Breast epithelium (tissue), 4 donors: ENCODE measurements around the gene PCNX2. TPM values are rescaled to one million over a fixed set of nuclear protein-coding genes. Genes with fewer than 3 reads are reported as not detected.

Experiments used
- DNase-seq, 2 donors: peaks; one replicate each; pipeline ENCODE4 v3.0.0-alpha.2; 2019; ENCODE audit warnings: low spot score in 2 of 2
- H3K27ac ChIP-seq, 2 donors: fragments of 200-600 bp; sonication (generic) in 1 of 2; one replicate each; pipeline ENCODE4 v1.5.1; 2016 to 2019; ENCODE audit warnings: mild to moderate bottlenecking in 1 of 2
- H3K27me3 ChIP-seq, 2 donors: fragments of 200-600 bp; sonication (generic) in 1 of 2; one replicate each; pipeline versions ENCODE4 v1.5.1 to v1.6.0; 2017 to 2019; ENCODE audit warnings: control low read depth in 1 of 2, mild to moderate bottlenecking in 1 of 2
- H3K36me3 ChIP-seq: fragments of 200-600 bp; one replicate; pipeline ENCODE4 v1.5.1; 2019
- H3K4me1 ChIP-seq, 2 donors: fragments of 200-600 bp; sonication (generic); one replicate each; pipeline ENCODE4 v1.5.1; 2016 to 2019; ENCODE audit warnings: control low read depth in 1 of 2
- H3K4me3 ChIP-seq, 3 donors: fragments of 200-600 bp; sonication (generic); 1 replicate in 2 of 3; 2 replicates in 1 of 3; pipeline ENCODE4 v1.5.1; 2016 to 2019; ENCODE audit warnings: mild to moderate bottlenecking in 3 of 3, moderate library complexity in 2 of 3
- H3K9me3 ChIP-seq, 2 donors: fragments of 200-600 bp; sonication (generic) in 1 of 2; one replicate each; pipeline ENCODE4 v1.5.1; 2016 to 2019; ENCODE audit warnings: control low read depth in 1 of 2
- POLR2A ChIP-seq: fragments of 450-650 bp; IDR thresholded peaks from one replicate; pipeline ENCODE4 v1.6.1; 2016; ENCODE audit warnings: antibody characterized with exemption, mild to moderate bottlenecking, moderate library complexity
- POLR2AphosphoS5 ChIP-seq, 3 donors: sonication (generic); formaldehyde crosslinking; IDR thresholded peaks; one replicate each; pipeline ENCODE4 v1.6.1; 2017; ENCODE audit warnings: antibody characterized with exemption in 3 of 3
- intact Hi-C: fragments of 100-400 bp; cut with DNase I; formaldehyde crosslinking; loops from one replicate; pipeline ENCODE4 v1.15.1; 2023; ENCODE audit warnings: low total_unique reads
- total RNA-seq, 3 donors: library from RNA; depleted of rRNA; stranded (reverse); fragments of >200 nt; gene quantifications; one replicate each; pipeline ENCODE4 v1.1.0, GENCODE V29; 2016
- TF ChIP-seq, protein P1 (sequence below), 3 donors: fragments of 450-650 bp; IDR thresholded peaks; one replicate each; pipeline ENCODE4 v1.5.1; 2016 to 2017; ENCODE audit warnings: antibody characterized with exemption in 3 of 3, mild to moderate bottlenecking in 3 of 3, moderate library complexity in 3 of 3

PCNX2 gene
- total RNA-seq, 3 donors from 2014 or later: 18.7 to 32.6 (median 26.2) TPM

DNA sequence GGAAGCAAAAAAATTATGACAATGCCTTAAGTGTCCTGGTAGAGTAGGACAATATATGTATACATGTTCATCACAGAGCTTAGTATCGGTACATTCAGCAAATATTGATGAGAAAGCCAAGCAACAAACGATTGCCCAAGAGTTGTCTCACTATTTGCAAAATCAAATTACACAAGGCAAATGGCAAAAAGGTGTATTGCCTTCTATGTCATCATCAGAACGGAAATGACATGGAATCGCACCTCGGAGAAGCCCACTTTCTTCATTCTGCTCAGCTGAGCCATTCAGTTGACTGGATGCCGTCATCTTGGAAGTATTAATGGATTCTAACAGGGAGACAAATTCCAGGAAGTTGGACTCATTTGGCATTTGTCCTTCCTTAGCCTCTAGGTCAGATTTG is 37.7 kb downstream of the PCNX2 start:
- TF ChIP-seq POLR2AphosphoS5 (IDR thresholded peaks at IDR 0.05) (no peak), POLR2A (no peak)
- TF ChIP-seq, protein P1, sequence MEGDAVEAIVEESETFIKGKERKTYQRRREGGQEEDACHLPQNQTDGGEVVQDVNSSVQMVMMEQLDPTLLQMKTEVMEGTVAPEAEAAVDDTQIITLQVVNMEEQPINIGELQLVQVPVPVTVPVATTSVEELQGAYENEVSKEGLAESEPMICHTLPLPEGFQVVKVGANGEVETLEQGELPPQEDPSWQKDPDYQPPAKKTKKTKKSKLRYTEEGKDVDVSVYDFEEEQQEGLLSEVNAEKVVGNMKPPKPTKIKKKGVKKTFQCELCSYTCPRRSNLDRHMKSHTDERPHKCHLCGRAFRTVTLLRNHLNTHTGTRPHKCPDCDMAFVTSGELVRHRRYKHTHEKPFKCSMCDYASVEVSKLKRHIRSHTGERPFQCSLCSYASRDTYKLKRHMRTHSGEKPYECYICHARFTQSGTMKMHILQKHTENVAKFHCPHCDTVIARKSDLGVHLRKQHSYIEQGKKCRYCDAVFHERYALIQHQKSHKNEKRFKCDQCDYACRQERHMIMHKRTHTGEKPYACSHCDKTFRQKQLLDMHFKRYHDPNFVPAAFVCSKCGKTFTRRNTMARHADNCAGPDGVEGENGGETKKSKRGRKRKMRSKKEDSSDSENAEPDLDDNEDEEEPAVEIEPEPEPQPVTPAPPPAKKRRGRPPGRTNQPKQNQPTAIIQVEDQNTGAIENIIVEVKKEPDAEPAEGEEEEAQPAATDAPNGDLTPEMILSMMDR (IDR thresholded peaks at IDR 0.05): no peak
- Histone ChIP-seq H3K4me3 (no peak overlapping the region), H3K36me3 (no peaks in the 10 kb centered on the region), H3K4me1 (no peaks in the 10 kb centered on the region), H3K27me3 (no peaks in the 10 kb centered on the region), H3K9me3 (no peaks in the 10 kb centered on the region), H3K27ac (no peak overlapping the region)
- DNase-seq: no peak
- intact Hi-C loops: loop anchor here (2.0 kb wide), 1 partner anchor 37 kb away; no protein-coding TSS in a partner anchor

DNA sequence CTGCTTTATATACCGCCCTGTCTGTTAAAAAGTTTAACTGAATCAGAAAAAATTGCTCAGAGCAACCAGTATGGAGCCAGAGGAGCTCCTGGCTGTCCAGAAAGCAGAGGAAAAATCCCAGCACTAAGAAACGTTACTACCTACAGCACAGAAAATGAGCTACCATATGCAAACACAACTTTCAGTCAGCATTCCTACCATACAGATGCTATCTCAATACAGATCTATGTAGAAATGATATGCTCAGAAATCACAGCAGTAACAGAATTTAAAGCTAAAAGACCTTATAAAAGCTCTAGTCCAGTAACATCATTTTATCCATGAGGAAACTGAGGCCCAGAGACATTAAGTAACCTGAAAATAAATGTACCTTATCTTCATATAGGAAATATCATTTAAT is 38.7 kb downstream of the PCNX2 start:
- TF ChIP-seq, protein P1 (IDR thresholded peaks at IDR 0.05): no peak
- TF ChIP-seq POLR2AphosphoS5 (IDR thresholded peaks at IDR 0.05): no peak
- TF ChIP-seq POLR2A: no peak
- no peak overlapping the region for H3K4me3 ChIP-seq
- H3K27ac ChIP-seq: no peak overlapping the region
- intact Hi-C loops: loop anchor here (2.0 kb wide), 1 partner anchor 36 kb away; no protein-coding TSS in a partner anchor
- no peaks in the 10 kb centered on the region for H3K9me3 ChIP-seq
- H3K4me1 ChIP-seq: no peaks in the 10 kb centered on the region
- no peaks in the 10 kb centered on the region for H3K27me3 ChIP-seq
- no peak for DNase-seq
- H3K36me3 ChIP-seq: no peaks in the 10 kb centered on the region

DNA sequence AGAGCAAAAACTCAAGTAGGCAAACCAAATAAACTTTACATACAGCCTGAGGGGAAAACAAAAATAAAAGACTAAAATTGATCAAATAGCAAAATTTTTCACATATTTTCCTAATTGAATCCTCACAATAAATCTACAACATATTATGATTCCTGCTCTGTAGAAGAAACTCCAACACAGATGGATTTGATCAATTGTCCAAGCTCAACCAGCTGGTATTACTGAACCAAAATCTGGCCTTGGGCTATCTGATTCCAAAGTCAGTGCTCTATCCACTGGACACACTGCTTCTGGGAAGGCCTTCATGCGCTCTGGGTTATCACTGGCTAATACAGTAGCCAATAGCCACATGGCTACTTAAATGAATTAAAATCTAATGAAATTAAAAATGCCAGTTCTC is 39.3 kb downstream of the PCNX2 start:
- H3K4me3 ChIP-seq: no peak overlapping the region
- H3K4me1 ChIP-seq: no peaks in the 10 kb centered on the region
- no peaks in the 10 kb centered on the region for H3K9me3 ChIP-seq
- TF ChIP-seq POLR2AphosphoS5 (IDR thresholded peaks at IDR 0.05) (no peak), POLR2A (no peak)
- TF ChIP-seq, protein P1 (IDR thresholded peaks at IDR 0.05): no peak
- H3K27ac ChIP-seq: no peak overlapping the region
- H3K27me3 ChIP-seq: no peaks in the 10 kb centered on the region
- intact Hi-C loops: loop anchor here (2.0 kb wide), 1 partner anchor 35 kb away; no protein-coding TSS in a partner anchor
- H3K36me3 ChIP-seq: no peaks in the 10 kb centered on the region
- no peak for DNase-seq

DNA sequence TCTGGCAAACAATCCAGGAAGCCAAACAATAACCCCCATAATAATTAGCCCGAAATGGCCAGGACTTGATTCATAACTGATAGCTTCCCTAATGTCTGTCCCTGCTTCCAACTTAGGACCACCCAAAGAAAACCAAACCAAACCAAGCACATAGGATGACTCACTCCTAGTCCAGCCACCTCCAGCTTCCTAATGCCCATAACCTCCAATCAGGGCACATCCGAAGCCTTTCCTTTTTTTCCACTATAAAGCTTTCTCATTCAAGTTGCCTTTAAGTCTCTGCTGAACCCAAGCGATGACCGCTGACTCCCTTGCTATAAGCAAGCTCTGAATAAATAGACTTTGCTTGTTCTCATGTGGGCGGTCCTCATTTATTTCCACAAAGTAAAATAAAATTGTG is 40.4 kb downstream of the PCNX2 start:
- no peak for TF ChIP-seq POLR2A
- TF ChIP-seq, protein P1 (IDR thresholded peaks at IDR 0.05): no peak
- TF ChIP-seq POLR2AphosphoS5 (IDR thresholded peaks at IDR 0.05): no peak
- no peak for DNase-seq
- no peak overlapping the region for H3K27ac ChIP-seq
- H3K27me3 ChIP-seq: no peaks in the 10 kb centered on the region
- H3K4me3 ChIP-seq: no peak overlapping the region
- no peaks in the 10 kb centered on the region for H3K9me3 ChIP-seq
- intact Hi-C loops: no loop called here
- no peaks in the 10 kb centered on the region for H3K36me3 ChIP-seq
- no peaks in the 10 kb centered on the region for H3K4me1 ChIP-seq

DNA sequence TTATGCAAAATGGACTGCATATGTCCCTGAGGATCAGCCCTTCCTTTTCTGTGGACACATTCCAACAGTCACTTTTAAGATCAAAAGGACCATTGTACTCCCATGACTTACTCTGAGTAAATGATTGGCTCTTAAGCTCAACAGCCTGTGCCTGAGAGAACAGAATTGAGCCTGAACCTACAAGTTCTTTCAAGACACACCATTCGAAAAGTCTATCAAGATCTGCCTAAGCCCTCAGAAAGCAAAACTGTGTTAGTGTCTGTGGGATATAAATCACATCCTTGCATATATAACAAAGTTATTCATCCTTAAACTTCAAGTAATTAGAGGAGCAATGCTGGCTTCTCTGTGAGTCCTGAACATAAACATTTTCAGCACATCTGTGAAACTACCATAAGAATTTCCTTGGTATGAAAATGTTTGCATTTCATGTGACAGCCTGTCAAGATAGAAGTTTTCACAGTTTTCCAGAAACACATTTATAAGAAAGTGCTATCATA is 41.6 kb downstream of the PCNX2 start:
- intact Hi-C loops: no loop called here
- Histone ChIP-seq H3K4me1 (no peaks in the 10 kb centered on the region), H3K27me3 (no peaks in the 10 kb centered on the region), H3K36me3 (no peaks in the 10 kb centered on the region), H3K4me3 (no peak overlapping the region), H3K27ac (no peak overlapping the region), H3K9me3 (no peaks in the 10 kb centered on the region)
- TF ChIP-seq, protein P1 (IDR thresholded peaks at IDR 0.05): no peak
- TF ChIP-seq POLR2A: no peak
- no peak for TF ChIP-seq POLR2AphosphoS5 (IDR thresholded peaks at IDR 0.05)
- DNase-seq: no peak
